Activated CD4-positive, alpha-beta T cell treated with anti-CD3 and anti-CD28 coated beads for 48 hours (primary cell): ENCODE results near the gene CSRNP2.
A peak's percentile ranks its signal among the peaks of the same experiment; 100 is the strongest.

Source experiments
- DNase-seq: peaks from one replicate; pipeline ENCODE4 v3.0.0-alpha.2; 2020

The CSRNP2 gene

DNA sequence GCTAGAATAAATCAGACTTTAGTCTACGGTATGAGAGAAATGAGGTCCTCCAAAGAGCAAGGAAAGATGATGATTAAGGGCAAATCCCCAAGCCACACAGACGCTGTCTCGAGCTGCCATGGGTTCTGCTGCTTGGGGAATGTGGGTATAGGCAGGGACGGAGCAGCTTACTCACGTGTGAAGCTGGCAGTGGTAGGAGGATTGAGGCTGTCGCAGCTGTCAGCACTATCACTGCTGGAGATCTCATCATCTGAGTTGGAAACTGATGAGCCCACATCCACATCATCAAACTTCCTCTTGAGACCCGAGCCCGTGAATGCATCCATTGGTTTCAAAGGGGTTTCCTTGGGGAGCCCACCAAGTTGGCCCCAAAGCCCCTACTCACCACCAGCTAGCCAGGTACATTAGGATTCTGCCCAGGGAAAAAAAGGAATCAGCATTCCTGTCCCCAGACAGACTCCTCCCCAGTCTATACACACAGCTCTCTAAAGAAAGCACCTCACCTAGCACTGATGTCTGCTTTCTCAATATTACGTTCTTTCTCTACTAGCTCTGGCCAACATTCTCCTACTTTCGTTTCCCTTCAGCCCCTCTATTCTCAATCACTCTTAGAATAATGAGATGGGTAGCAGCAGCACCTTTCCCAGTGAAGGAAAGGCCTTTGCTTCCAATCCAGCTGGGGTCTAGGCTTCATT, 7.0 kb downstream of the CSRNP2 start:
- DNase-seq: peak; percentile 46

DNA sequence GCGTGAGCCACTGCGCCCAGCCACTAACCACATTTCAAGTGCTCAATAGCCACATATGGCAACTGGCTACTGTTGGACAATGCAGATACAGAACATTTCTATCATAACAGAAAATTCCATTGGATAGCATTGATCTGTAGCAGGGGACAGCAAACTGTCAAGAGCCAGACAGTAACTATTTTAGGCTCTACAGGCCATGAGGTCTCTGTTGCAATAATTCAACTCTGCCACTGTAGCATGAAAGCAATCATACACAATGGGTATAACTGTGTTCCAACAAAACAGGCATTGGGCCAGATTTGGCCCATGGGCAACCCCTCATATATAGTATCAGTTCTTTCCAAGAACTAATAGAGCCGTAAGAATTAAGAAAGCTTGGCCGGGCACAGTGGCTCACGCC, 8.0 kb downstream of the CSRNP2 start:
- no peak for DNase-seq

DNA sequence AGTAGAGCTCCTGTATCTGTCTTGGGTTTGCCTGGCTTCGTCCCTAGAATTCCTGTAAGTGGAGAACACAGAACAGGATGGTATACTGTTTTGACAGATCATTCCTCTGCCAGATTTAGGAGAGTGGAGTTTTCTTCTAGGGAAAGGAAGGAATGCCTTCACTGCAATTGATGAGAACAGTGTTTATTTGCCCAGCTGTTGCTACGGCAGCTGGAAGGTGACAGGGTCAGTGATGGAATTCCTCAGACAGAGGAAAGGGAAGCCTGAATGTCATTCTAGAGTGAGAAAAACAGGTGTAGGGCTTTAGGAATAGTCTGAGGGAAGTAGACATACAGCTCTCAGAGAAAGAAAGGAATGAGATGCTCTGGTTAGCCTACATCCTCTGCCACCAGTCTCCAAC, 11.7 kb downstream of the CSRNP2 start:
- DNase-seq: no peak

DNA sequence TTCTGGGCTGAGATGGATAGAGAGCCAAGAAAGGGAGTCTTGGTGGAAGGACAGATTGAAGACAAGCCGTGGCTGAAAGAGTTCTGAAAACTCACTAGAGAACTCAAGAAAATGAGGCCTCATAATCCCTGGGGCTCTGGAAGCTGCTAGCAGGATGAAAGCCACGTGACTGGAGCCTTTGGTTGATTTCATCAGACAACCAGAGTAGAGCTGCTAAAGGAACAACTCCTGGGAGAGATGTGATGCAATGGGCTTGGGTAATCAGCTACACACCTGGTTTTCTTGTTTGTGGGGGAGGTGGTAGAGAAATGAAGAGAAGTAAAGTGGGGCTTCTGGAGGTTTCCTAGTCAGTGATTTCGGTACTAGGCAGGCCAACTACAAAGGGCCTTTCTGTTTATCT, 13.4 kb downstream of the CSRNP2 start:
- no peak for DNase-seq

DNA sequence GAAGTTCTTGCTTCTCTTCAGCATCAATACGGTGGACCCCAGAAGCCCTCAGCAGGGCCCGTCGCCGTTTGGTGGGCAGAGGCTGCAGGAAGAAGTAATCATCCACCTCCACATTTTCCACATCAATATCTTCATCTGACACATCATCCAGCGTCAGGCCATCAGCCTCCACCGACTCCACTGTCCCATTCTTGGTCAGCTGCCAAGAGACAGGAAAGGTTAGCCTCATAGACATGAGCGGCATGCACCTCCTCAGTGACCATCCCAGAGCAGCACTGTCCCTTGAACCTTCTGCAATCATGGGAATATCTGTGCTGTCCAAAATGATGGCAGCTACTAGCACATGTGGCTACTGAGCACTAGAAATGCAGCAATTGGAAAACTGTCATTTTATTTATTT, 15.6 kb downstream of the CSRNP2 start:
- no peak for DNase-seq

DNA sequence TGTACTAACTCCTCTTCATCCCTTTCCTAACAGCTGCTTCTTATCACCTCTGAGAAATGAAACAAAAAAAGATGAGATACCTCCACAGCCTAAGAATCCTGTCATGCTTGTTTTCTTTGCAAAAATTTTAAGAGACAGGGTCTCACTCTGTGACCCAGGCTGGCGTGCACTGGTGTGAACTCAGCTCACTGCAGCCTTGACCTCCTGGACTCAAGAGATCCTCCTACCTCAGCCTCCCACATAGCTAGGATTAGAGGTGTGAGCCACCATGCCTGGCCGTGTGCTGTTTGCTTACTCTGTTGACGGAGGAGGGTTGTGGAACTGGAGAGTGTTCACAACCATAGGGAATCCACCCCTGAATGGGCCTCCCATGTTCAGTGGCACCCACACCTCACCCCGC, 16.2 kb downstream of the CSRNP2 start:
- DNase-seq: no peak

DNA sequence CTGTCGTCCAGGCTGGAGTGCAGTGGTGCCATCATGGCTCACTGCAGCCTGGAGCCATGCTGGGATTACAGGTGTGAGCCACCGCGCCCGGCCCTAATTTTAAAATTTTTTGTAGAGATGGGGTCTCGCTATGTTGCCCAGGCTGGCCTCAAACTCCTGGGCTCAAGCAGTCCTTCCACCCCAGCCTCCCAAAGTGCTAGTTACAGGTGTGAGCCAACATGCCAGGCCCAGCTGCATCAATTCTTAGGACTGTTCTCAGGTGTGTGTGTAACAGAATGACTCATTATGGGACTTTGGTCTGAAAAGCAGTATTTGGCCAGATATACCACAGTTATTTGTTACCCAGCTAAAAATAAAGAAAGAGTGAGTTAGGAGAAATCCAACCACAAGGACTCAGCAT, 17.9 kb downstream of the CSRNP2 start:
- no peak for DNase-seq

DNA sequence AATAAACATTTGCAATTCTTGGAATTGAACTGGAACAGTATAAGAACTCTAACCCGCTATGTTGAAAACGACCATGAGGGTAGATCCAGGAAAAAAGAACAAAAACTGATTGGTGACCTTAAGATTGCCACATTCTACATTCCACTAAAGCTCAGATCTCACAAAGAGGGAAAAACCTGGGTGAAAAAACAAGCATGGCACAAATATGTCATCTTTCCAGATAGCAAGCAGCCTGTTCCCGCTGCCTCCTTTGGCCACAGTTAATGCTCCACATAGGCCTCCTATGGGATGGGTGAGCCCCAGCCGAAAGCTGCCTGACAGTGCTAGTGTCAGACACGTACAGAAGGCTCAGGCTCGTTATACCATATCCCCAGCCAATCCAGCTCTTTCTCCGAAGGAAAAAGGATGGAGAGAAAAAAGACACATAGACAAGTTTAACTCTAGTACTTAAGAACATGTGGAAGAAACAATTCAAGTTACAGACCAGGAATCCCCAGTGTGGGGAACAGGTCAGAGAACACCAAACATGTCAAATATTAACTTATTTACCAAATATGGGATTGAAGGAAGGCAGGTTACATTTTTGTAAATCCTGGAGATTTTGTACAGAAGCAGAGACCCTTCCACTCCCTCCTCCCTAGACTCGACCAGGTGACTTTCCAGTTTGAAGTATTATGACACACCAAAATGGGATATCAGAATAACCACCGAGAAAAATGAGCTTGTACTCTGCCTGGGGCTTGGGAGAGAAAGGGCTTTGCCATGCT, 20.6 kb downstream of the CSRNP2 start:
- no peak for DNase-seq

DNA sequence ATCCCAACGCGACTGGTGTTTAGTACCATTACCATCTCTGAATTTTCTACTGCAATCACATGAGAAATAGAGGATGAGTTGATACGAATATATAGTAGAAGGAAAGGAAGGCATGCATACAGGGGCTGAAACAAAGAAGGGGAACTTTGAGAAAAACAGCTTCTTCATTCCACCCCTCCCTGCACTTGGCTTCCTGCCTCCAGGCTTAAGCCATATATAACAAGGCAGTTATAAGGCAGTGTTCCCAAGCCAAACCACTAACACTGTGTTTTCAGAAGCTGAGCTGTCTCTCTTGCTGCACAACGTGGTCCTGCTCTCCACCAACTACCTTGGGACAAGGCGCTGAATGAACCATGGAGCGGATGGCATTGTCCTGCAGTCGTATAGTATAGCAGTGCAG, 24.3 kb downstream of the CSRNP2 start:
- DNase-seq: no peak

DNA sequence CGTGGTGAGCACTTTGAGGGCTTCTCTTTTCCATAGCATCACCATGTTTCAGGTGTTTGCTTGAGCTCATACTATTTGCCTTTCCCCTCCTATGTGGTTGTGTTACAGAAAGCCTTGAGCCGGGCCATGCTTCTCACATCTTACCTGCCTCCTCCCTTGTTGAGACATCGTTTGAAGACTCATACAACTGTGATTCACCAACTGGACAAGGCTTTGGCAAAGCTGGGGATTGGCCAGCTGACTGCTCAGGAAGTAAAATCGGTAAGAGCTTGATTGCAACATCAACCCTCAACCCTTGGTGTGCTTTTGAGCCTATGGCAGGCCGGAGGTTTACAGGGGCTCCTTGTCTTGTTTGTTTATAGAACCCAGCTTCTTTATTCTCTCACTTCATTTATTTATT, 27.2 kb downstream of the CSRNP2 start:
- DNase-seq: no peak

DNA sequence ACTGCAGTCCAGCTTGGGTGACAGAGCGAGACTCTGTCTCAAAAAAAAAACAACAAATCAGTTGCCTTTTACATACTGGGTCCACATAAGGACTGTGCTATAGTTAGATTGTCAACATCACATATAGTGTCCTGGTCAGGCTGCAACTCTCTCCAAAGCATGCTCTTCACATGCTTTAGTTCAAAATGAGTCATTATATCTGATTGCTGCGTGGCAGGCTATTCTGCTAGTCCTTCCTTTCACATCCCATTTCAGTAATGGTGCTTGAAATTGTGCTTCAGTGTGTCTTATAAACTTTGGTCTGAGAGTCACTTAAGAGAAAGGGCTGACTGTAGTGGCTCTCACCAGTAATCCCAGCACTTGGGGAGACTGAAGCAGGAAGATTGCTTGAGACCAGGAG, 28.3 kb downstream of the CSRNP2 start:
- DNase-seq: no peak

DNA sequence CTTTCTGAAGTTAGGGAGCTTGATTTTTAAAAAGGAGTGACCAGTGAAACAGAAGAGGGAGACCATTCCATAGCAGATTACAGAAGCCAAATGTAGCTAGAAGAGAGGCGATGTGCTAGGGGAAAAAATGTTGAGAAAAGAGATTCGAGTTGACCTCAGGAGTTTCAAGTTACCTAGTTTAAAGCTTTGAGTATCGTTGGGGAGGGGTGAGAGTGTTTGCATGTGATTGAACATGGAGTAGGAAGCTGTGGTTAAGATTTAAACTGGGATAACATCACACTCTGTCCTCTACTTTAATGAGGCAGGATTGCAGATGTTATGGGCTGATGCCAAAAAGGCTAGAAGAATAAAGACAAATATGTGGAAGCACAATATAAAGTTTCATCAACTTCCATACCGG, 31.6 kb downstream of the CSRNP2 start:
- DNase-seq: no peak

DNA sequence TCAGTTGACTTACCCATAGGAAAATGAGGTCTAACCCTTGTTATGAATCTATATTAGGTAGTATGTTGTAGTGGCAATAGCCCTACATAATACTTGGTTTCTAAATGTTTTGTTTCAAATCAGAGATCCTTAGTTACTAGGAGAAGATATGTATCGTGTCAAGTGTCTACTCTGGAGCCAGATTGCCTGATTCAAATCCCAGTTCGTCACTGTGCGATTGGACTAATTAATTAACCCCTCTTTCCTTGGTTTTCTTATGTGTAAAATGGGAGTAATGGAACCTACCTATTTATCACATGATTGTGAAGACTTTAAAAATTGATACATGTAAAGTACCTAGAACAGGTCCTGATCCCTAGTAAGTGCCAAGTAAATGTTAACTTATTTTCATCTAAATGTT, 33.9 kb downstream of the CSRNP2 start:
- DNase-seq: no peak

DNA sequence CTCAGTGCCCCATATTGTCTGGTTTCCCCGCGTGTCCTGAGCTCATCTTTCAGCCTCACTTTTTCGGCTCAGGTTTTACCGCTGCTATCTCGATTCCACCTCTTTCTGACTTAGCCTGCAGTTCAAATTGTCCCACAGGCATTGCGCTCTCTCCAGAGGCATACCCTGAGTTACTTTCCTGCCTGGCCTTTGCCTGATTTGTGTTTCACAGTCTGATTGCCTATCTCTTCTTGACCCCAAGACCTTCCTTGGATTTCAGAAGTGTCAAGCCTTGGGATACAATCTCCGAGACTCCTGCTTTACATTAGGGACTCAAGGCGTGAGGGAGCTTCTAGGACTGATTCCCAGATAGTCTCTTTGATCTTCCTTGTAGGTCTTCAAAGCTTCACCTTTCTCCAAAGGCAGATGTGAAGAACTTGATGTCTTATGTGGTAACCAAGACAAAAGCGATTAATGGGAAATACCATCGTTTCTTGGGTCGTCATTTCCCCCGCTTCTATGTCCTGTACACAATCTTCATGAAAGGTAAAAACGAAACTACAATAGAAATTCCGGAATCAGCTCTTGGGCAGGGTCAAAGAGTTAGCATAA, 34.6 kb downstream of the CSRNP2 start:
- no peak for DNase-seq

DNA sequence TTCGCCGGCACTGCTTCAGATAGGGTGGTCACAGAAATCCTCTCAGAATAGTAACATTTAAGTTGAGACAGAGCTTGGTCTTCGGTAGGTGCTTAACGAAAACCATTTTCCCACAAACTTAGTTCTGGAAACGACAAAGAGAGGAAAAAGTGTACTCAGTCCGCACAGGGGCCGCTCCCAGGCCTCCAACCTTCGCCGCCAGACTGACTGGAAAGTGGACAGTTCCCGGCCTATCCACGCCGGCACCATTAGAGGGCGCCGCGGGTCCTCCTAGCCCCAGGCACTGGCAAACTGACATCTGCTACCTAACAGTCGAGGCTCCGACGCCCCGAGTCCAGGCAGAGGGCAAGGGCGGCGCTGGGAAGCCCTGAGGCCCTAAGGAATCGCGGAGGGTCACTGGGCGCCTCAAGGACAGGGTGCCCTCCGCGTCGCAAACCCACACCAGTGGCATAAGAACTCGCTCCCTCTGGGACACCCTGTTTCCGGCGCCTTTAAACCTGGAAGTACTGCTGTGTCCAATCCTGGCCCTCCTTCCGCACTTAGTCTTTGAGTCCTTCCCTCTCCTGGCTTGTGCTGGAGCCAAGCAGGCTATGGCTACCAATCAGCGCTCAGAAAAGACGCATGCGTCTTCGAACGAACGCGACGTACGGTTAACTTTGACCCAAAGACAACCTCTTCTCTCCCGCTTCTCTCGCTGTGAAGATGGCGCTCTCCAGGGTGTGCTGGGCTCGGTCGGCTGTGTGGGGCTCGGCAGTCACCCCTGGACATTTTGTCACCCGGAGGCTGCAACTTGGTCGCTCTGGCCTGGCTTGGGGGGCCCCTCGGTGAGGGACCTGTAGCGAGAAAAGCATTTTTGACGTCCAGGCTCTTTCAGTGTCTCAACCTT, 35.5 kb downstream of the CSRNP2 start, which contains the start of gene LETMD1:
TSS of gene LETMD1 (plus strand) at position 673 of the 886 bp plus-strand sequence. CDS start at position 703, 30 bp downstream.
- DNase-seq: peak; percentile 93

DNA sequence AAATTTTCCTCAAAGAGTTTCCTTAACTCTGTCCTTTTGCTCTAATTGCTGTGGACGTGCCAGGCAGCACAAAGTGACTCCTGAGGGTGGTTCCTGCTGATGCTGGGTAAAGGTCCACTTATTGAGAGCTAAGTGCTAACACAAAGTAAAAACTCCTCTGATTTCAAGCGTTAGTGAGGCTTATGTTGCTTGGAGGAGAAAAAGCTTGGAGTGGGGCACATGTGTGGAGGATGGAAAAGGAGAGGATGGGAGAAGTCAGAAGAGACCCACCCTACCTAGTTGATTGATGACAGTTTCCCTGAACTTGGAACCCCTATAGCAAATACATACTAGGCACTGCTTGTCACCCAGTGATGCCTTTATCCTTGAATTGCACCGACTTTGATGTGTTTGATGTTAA, 47.1 kb downstream of the CSRNP2 start:
- DNase-seq: no peak

DNA sequence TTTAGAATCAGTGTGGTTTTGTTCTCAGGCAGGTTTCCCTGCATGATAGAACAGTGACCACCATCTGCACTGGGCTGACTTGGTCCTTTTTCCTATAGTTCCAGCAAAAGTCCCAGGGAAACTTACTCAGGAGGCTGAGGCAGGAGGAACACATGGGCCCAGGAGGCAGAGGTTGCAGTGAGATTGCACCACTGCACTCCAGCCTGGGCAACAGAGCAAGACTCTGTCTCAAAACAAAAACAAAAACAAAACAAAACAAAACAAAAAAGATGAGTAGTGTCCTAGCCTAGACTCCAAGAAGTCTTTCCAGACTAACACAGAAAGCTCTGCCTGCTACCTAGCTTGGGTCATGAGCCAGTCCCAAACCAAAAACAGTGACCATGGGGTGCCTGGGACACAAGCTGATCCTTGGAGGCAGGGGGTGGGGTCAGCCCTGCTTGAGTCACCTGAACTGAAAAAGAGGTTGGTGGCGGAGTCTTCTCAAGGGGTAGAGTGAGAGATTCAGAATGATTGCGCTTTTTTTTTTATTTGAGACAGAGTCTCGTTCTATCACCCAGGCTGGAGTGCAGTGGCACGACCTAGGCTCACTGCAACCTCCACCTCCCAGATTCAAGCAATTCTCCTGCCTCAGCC, 49.8 kb downstream of the CSRNP2 start:
- no peak for DNase-seq

DNA sequence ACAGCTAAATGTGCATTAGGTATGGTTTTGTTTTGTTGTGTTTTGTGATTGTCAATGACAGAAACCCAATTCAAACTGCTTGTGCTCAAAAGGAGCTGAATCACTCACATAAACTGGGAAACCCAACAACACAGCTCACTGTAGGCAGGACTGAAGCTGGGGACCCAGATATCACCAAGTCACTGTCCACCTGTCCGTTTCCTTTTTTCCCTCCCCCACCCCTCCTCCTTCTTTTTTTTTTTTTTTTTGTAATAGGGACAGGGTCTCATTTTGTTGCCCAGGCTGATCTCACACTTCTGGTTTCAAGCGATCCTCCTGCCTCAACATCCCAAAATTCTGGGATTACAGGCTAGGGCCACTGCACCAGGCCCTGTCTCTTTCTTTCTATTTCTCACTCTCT, 50.3 kb downstream of the CSRNP2 start:
- no peak for DNase-seq

DNA sequence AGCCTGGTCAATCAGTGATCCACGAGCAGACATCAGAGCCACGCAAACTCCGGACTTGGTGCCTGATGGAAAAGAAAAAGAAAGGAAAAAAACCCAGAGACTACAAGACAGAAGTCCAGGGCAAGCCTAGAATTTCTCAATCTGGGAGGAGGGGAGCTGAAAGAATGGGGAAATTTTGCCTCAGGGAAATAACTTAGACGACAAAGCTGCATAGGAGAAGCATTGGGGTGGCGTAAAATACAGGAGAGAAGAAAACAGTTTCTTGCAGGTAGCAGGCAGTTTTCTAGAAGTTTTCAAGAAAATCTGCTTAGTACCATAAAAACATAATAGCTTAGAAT, 54.6 kb downstream of the CSRNP2 start:
- no peak for DNase-seq

DNA sequence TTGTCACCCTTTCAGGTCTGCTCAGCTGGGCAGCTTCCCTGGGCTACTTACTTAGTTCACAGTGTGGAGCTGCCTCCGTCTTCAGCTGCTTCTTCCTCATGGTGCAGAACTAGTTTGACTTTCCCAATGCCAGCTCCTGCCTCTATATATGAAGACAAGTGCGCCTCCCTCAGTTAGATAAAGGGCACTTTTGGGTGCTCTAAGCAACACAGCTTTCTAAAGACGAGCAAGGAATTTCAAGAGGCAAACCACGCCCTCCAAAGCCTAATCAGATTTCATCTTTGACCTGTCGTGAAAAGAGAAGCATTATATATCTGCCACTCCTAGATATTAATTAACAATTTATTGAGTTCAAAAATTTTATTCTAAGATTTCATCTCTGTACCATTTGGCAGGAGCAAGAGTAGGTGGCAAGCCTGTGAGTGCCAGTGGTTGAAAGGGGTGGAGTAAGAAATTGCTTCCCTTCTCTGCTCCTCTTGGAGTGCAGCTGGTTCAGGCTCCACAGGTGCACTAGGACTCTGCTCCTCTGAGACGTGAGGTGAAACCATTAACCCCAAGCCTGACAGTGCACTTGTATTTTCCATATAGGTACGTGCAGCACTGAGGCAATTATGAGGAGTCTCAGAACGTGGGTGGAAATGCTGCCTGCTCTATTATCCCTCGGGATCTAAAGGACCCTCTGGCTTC, 55.1 kb downstream of the CSRNP2 start:
- DNase-seq: peak; percentile 40

DNA sequence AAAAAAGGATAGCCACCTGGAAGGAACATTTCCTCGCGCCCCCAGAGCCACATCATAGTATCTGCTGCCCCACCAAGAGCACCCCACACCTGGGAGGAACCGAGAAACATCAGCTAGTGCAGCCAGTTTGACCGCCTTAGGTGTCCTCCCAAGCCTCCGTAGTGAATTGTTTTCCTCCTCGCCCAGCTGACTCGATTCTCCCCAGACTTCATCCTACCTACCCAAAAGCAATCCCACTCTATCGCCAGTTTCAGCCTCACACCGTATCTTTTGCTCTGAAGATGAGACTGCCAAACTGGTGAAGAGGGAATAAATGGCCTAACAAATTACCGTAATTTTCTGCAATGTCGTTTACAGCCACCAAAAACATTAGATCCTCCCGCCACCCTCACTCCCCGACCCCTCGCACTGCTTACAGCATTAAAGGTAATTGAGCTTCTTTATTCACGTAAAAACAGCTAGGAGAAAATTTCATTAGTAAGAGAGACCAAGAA, 56.0 kb downstream of the CSRNP2 start:
- DNase-seq: no peak
